ENCODE measurements around the gene GRB14.

GRB14 gene

DNA sequence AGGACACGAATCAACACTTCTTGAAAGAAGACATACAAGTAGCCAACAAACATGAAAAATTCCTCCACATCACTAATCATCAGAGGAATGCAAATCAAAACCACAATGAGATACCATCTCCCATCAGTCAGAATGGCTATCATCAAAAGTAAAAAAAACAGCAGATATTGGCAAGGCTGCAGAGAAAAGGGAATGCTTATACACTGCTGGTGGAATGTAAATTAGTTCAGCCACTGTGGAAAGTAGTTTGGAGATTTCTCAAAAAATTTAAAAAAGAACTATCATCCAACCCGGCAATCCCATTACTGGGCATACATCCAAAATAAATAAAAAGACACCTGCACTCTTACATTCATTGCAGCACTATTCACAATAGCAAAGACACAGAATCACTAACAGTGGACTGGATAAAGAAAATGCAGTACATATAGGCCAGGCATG lies 78.7 kb downstream of the GRB14 start:
- H3K27ac ChIP-seq, result no peak overlapping the region
- no peak overlapping the region for H3K4me3 ChIP-seq
- TF ChIP-seq, protein P1, sequence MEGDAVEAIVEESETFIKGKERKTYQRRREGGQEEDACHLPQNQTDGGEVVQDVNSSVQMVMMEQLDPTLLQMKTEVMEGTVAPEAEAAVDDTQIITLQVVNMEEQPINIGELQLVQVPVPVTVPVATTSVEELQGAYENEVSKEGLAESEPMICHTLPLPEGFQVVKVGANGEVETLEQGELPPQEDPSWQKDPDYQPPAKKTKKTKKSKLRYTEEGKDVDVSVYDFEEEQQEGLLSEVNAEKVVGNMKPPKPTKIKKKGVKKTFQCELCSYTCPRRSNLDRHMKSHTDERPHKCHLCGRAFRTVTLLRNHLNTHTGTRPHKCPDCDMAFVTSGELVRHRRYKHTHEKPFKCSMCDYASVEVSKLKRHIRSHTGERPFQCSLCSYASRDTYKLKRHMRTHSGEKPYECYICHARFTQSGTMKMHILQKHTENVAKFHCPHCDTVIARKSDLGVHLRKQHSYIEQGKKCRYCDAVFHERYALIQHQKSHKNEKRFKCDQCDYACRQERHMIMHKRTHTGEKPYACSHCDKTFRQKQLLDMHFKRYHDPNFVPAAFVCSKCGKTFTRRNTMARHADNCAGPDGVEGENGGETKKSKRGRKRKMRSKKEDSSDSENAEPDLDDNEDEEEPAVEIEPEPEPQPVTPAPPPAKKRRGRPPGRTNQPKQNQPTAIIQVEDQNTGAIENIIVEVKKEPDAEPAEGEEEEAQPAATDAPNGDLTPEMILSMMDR (IDR thresholded peaks at IDR 0.05), result no peak
- no peak for DNase-seq (ENCODE audit: low spot score)

DNA sequence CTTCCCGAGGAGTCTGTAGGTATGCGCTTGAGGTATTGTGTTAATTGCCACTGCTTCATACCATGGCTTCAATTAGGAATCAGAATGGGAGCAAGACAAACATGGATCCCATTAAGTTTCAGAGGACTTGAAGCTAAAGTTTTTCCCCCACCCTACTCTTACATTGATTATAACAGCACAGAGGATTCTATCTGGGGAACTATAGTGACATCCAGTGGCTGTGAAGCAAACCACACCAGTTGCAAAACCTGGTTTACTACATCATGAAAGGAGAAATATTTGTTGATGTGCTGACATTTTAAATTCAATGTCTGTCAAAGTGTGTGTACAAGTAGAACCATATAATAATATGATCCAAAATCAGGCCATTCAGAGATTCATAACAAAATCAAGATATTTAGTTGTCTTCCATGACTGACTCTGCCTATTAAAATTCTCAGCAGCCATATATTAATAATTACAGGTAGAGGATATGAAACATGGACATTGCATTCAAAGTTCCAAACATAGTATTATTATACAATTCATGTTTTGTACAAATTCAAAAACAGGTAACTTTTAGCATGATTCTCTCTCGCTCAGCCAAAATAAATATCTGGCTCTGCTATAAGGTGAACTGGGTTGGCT lies 82.9 kb downstream of the GRB14 start:
- no peak overlapping the region for H3K27ac ChIP-seq
- DNase-seq (ENCODE audit: low spot score), result no peak
- H3K4me3 ChIP-seq, result no peak overlapping the region
- TF ChIP-seq, protein P1 (IDR thresholded peaks at IDR 0.05), result peak; percentile 20

DNA sequence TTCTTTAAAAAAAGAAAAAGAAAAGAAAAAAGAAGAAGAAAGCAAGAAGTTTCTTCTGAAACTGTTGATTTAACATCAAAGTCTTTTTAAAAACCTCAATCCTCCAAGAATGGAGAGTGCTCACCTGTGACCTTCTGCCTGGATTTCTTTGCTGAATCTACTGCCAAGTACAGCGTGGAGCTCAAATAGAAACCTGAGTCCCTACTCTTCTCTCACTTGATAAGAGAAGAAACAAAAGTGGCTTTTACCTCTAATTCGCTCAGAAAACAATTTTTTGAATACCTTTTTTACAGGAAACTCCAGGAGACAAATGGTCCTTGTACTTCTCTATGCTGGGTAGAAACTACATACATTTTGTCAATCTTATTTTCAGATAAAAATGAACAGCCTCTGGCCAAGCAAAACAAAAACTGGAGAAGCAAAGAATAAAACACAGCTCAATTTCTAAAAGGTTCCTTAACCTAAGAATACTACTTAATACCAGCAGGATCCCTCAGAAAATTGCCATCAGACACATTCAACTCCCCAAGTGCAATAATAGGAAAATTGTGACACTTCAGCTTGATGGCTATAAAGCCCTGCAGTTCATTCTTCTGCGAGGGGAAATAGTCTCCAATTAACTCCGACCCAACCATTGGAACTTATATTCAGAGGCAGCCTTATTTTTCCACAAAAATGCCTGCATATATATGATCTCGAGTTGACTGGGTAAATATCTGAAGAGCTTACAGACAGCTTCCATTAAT lies 85.8 kb downstream of the GRB14 start:
- H3K4me3 ChIP-seq, result no peak overlapping the region
- no peak overlapping the region for H3K27ac ChIP-seq
- no peak for DNase-seq (ENCODE audit: low spot score)
- TF ChIP-seq, protein P1 (IDR thresholded peaks at IDR 0.05), result no peak

DNA sequence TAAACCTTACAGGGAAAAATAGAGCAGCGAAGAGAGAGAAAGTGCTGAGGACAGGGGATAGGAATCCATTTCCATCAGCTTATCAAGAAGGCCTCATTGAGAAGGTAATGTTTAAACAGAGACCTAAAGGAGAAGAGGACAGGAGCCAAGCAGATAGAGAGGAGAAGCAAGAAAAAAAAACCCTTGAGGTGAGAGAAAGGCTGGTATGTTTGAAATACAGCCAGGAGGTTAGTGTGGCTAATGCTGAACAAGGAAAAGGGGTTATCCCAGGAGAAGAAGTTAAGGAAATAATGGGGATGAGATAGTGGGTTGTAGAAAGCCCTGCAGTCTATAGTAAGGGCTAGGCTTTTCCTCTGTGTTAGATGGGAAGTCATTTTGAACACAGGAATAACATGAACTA lies 90.8 kb downstream of the GRB14 start:
- DNase-seq (ENCODE audit: low spot score), result no peak
- TF ChIP-seq, protein P1 (IDR thresholded peaks at IDR 0.05), result no peak
- H3K4me3 ChIP-seq, result no peak overlapping the region
- H3K27ac ChIP-seq, result no peak overlapping the region

DNA sequence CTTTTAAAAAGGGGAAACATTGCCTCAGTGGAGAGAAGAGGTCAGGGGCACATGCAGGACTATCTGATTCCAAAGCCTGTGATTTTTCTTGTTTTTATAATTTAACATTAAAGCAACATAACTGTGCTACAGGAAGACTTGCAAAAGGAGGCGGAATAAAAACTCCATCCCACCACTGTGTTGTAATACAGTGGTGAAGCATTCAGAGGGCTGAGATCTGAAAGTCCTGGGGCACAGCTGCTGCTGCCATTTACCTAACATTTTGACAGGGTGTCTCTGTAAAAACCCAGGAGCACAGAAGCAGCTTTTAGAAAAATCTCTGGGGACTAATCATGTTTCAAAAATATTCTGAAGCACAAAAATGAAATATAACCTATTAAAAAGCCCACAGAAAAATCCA lies 97.6 kb downstream of the GRB14 start:
- Histone ChIP-seq H3K4me3 (no peak overlapping the region), H3K27ac (no peak overlapping the region)
- TF ChIP-seq, protein P1 (IDR thresholded peaks at IDR 0.05), result no peak
- no peak for DNase-seq (ENCODE audit: low spot score)

DNA sequence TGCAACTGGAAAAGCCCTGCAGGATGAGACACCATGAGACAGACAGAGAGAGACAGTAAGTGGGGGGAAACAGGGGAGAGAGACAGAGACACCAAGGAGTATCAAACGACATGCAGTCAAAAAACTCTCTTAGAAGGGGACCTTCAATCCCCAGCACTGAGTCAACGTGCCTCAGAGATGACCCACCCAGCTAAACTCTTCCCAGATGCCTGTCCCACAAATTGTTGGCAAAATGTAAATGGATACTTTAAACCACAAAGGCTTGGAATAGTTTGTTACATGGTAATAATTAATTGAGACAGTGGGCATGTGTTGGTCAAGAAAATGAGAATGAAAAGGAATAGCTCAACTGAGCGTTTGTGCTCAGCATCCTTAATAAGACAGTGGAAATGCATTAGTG lies 98.3 kb downstream of the GRB14 start:
- TF ChIP-seq, protein P1 (IDR thresholded peaks at IDR 0.05), result no peak

DNA sequence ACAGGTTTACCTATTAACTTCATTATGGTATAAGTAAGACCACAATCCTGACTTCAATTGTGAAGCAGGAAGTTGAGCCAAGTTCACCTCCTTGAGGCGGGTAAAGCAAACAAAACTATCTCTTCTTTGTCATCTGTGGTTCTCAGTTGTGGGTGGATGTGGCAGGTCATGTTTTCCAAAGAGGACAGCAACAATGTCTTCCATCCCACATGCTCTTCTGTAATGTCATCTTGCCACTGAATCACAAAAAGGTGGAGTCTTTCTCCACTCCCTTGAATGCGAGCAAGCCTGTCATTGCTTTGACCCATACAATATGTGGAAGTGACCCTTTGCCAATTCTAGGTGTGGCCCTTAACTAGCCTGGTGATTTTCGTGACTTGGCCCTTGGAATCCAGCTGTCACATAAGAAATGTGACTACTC lies 98.7 kb downstream of the GRB14 start:
- no peak overlapping the region for H3K4me3 ChIP-seq
- no peak overlapping the region for H3K27ac ChIP-seq
- no peak for DNase-seq (ENCODE audit: low spot score)
- TF ChIP-seq, protein P1 (IDR thresholded peaks at IDR 0.05), result no peak

More for the DNA sequence above, 98.3 kb downstream of the GRB14 start:
- Histone ChIP-seq H3K27ac (no peak overlapping the region), H3K4me3 (no peak overlapping the region)
- no peak for DNase-seq (ENCODE audit: low spot score)
